ENCODE measurements around the gene GRID2.
A peak's percentile ranks its signal among the peaks of the same experiment; 100 is the strongest.

The GRID2 gene

DNA sequence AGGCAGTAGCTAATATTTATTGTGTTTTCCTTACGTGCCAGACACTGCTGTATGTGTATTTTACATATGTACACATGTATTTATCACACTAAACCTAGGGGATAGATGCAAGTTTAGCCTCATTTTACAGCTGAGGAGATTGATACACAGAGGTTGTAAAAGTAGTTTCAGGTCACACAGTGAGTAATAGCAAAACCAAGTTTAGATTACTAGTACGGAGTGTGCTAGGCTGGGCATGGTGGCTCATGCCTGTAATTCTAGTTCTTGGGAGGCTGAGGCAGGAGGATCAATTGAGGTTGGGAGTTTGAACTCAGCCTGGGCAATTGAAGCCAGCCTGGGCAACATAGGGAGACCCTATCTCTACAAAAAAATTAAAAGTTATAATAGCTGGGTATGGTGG lies 823.7 kb downstream of the GRID2 start:
- no peak for DNase-seq

DNA sequence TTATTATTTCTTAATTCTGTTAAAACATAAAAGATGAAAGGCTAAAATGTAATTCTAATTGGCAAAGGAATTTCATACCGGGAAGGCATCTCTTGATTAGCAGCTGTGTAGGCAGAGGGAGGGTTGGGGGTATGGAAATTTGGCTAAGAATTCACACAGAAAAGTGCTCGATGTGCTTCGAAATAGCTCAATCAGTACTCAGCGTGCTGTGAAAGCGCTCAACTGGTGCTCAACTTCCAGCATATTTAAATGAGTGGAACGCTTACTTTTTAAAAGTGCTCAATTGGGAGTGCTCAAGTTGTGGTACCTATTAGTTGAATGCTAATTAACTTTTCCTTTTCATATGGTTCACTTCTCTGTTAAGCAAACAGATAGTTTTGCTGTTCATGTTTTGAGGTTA lies 828.9 kb downstream of the GRID2 start:
- no peak for DNase-seq

DNA sequence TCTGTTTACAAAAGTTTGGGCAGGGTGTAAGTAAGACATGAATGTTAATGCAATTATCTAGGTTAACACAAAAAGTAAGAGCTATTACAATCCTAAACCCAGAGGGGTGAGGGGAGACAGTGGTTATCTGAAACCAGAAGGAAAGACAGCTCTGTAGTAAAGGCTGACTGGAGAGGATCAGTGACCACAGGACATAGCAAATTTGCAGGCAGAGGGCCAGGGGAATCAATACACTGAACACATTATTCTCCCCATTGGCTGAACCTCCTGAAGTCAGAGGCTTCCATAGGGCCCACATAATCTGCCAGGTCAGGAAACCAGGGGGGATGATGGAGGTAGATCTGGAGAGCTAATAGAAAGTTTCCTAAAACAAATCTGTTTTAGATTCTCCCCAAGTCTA lies 835.4 kb downstream of the GRID2 start:
- no peak for DNase-seq

DNA sequence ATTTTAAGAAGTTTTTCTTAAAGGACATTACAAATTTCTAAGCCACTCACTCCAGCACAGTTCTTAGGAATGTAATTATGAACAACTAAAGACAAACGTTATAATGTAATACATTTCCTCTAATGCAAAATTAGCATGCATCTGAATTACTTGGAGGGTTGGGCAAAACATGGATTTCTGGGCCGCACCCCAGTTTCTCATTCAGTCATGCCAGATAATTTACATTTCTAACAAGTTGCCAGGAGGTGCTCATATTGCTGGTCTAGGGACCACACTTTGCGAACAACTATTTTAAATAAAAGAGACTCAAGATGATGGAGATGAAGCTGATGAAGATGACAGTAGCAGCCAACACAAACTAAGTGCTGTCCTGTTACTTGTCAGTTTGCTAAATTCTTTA lies 840.1 kb downstream of the GRID2 start:
- DNase-seq: no peak

DNA sequence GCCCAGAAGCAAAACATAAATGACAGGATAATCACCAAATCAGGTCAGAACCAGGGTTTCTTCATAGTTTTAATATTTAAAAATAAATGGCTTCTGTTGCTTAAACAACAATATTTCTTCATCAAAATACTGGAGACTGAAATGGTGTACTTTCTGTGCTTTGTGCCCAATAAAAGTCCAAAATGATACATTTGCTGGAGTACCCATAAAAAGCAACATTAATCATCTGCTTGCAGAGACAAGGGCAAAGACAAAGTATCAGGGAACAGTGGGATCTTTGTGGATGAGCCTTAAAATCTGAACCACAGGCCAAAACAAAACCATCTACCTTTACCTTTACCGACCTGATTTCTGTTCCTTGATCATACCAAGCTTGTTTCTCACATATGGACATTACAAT lies 840.9 kb downstream of the GRID2 start:
- DNase-seq: no peak

DNA sequence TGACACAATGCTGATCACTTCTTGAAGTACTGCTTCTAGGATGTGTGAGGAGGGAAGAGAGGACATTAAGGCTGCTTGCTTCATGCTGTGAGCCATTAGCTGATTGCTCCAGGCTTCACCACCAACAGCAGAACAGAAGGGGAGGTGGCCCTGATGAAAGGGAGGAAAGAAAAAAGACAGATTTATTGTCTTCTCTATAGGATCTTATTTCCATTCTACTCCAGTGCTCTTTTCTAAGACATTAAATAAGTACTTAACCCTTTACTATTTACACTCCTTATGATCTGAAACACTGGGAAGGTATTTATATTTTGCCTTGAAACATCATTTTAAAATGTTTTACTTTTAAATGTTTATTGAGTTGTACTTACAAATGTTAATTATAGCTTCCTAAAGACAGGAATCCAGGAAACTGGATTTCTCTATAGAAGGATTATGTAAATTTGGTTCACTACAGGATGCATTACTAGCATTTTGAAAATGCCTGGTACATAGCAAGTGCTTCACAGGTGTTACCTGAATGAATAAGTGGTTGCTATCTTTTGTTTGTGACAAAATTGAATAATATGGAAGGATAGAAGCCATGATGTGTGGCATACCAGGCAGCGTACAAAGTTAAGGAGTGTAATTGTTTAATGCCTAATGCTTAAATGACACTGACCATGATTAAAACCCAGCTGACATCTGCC lies 843.9 kb downstream of the GRID2 start:
- DNase-seq: no peak

DNA sequence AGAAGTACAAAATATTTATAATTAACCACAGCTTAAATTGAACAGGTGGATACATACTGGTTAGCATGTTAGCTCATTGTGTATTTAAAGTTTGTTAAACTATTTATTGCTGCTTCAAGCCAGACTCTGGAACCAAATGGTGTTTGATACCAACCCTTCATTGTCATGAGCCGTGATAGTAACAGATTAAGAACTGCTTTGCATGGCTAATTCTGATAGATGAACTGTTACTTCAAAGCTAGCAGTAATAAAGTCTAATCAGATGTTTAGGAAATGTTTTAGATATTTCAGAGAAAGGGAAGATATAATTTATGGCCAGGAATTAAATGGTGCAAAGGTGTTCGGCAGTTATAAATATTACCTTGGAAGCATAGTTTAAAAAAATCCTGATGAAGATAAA lies 848.7 kb downstream of the GRID2 start:
- no peak for DNase-seq

DNA sequence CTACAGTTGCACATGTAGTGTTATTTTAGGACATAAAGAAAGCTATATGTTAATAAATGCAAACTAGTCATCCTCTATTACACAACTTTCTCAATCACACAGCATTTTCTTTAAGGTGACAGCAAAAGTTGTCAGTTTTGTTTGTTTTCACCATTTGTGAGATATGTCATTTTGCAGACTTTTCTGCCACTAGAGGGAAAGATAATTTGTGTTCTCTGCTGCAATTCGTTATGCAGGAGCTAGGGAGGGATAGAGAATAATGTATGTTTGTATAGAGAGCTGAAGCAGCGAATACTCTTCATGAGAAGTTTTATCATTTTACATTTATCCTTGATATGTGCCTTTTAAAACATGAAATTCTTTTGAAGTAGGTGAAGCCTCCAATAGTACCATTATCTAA lies 854.2 kb downstream of the GRID2 start:
- DNase-seq: no peak

DNA sequence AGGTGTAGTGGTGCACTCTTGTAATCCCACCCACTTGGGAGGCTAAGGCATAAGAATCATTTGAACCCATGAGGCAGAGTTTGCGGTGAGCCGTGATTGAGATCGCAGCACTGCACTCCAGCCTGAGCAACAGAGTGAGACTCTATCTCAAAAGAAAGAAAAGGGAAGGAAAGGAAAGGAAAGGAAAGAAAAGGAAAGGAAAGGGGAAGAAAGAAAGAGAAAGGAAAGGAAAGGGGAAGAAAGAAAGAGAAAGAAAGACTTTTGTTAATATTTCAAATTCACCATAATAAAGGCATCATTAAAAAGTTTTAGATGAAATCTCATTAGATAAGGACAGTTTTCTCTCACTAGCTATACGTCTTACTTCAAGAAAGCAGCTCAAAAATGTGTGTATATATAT lies 864.3 kb downstream of the GRID2 start:
- DNase-seq: no peak

DNA sequence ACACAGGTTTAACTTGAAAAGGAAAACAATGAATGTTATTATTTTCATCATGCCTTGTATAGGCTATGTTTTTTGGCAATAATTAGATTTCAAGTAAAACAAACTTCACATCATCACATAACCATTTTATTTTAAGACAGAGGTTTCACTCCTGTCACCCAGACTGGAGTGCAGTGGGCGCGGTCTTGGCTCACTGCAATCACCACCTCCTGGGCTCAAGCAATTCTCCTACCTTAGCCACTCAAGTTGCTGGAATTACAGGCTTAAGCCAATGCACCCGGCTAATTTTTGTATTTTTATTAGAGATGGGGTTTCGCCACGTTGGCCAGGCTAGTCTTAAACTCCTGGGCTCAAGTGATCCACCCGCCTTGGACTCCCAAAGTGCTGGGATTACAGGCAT lies 866.2 kb downstream of the GRID2 start:
- DNase-seq: no peak

DNA sequence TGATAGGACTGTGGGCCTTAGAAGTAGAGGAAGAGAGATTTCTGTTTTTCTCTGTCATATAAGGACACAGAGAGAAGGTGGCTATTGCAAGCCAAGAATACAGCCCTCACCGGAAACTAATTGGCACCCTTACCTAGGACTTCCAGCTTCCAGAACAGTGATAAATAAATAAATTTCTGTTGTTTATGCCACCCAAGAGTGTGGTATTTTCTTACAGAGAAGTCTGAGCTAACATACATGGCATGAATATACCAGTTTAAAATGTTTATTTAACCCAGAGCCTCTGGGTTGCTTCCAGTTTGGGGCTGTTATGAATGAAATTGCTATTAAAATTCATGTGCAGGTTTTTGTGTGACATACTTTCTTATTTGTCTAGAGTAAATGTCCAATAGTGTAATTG lies 870.8 kb downstream of the GRID2 start:
- no peak for DNase-seq

DNA sequence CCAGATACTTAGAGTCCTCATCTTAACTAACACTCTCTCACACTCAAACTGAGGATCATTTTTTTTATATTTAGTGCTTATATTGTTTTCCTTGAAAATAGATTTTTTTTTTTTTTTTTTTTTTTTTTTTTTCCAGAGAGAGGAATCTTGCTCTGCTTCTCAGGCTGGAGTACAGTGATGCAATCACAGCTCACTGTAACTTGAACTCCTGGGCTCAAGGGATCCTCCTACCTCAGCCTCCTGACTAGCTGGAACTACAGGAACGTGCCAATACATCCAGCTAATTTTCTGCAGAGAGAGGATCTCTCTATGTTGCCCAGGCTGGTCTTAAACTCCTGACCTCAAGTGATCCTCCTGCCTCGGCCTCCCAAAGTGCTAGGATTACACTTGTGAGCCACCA lies 874.5 kb downstream of the GRID2 start:
- no peak for DNase-seq

DNA sequence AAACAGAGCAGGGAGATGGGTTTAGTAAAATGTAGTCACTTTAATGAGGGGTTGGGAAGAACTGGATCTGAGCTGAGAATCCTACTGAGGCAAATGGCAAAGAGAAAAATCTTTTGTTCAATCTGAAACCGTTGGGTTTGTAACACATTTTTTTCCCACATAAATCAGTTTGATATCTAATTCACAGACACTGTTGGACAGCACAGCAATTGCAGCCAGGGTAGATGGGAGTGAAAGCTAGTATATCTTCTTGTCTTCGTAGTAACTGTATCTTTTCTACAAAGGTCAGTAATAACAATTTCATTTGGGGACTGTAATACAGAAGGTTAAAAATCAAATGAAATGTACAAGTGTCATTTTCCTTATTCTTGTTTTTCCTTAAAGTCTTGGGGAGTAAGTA lies 875.3 kb downstream of the GRID2 start:
- no peak for DNase-seq

DNA sequence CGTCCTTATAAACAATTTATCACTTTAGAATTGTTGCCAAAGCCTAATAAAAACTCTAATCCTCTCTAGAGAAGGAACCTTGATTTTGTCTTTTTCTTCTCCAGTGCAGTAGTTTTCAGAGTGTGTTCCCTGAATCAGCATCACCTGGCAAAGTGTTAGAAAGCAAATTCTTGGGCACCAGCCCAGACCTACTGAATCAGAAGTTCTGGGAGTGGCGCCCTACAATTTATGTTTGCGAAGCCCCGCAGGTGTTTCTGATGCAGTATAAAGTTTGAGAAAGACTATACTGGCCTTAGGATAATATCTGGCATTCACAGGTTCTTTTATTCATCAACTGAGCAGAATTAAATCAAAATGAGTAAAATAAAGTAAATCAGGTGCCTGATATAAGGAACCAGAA lies 879.0 kb downstream of the GRID2 start:
- DNase-seq: no peak

DNA sequence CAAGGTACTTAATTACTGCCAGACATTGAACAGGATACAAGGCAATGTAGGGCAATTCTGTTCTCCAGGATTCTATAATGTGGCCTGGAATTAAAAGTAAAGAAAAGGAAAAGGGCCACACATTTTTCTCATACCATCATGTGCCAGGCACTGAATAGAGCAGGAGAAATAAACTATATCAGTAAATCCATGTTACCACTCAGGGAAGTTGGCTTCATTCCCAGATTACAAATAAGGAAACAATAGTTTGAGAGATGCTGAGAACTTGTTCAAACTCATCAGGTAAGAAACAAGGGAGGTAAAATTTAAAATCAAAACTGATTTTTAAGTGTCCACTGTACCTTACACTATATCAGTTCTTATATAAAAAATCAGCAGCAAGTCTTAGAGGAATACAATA lies 879.8 kb downstream of the GRID2 start:
- DNase-seq: no peak

DNA sequence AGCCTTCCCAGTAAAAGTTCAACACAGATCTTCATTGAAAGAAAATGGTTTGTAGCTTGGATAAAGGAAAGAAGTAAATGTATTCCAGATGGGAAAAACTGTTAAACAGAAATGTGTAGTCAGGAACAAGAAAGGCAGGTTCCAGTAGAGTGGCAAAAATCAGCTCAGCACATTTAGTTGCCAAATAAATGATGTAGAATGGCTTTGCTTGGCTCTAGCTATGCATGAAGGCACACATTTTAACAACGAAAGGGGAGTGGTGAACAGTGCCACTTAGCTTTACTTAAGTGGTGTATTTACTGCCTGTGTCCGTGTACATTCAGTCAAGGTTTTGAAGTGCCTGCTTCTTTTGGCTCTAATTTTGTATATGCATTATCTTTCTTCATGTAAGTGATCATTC lies 880.3 kb downstream of the GRID2 start:
- DNase-seq: no peak

DNA sequence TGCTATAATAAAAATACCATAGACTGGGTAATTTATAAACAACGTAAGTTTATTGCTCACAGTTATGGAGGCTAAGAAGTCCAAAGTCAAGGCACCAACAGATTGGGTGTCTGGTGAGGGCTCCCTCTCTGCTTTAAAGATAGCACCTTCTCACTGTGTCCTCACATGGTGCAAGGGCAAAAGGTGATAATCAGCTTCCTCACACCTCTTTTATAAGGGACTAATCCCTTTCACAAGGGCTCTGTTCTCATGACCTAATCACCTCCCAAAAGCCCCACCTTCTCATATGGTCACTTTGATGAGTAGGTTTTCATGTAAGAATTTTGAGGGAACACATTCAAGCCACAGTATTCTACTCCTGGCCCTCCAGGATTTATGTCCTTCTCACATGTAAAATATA lies 883.1 kb downstream of the GRID2 start:
- no peak for DNase-seq

DNA sequence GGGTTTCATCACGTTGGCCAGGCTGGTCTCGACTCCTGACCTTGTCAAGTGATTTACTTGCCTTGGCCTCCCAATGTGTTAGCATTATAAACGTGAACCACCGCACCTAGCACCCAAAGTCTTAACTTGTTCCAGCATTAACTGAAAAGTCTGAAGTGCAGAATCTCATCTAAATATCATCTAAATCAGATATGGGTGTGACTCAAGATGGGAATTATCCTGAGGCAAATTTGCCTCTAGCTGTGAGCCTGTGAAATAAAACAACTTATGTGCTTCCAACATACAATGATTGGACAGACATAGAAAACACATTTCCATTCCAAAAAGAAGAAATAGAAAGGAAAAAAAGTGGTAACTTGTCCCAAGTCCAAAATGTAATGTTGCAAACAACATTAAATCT lies 883.7 kb downstream of the GRID2 start:
- DNase-seq: no peak

DNA sequence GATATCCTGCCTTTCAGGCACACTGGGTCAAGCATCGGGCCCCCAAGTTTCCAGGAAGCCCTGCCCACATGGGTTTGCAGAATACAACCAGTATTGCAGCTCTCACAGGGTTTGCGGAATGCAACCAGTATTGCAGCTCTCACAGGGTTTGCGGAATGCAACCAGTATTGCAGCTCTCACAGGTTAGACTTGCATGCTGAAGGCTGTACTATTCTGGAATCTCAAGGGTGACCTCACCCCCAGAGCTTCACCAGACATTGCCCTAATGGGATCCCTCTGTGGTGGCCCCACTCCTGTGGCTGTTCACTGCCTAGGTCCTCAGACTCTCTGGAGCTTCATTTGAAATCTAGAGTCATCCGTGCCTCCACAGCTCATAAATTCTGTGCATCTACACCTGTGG lies 884.1 kb downstream of the GRID2 start:
- no peak for DNase-seq

DNA sequence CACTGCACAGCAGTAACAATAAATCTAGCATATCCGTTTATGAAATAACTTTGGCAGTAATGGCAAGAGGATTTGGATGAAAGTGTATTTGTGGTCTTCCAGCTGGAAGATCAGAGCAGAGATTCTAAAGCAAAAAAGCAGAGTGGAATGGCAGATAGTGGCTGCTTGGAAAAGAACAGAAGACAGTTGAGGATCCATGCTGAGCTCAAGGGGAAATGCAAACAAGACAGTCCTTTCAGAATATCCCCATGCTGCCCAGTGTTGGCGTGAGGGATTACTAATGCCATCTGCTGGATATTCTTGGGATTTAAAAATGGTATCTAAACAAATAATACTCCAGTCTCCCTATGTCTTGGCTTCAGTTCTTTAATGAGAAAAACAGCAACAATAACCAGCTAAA lies 895.7 kb downstream of the GRID2 start:
- DNase-seq: peak; percentile 4

DNA sequence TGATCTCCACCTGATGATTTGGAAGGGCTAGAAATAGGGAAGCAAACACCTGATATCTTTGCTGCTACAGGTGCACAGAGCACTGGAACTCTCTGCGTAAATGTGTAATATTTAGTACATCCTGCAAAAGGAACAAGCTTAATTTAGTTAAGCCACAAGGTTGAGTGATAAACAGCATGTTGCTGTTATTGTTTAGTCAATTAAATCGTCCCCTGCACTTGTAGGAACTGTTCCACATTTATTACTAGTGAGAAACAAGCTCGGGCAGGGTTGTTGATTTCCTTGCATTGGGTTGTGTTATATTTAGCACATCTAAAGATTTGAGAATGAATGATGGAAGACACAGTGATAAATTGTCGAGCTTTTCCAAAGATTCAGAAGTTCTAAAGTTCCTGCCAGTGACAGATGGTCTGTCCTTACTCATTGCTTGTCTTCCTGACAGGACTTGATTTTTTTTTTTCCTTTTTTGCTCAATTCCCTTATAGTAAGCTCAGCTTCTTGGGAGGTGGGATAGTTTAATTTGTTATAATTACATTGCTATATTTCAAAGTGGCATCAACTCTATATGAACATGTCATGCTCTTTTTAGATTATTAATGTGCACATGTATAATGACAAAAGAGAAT lies 897.8 kb downstream of the GRID2 start:
- no peak for DNase-seq

DNA sequence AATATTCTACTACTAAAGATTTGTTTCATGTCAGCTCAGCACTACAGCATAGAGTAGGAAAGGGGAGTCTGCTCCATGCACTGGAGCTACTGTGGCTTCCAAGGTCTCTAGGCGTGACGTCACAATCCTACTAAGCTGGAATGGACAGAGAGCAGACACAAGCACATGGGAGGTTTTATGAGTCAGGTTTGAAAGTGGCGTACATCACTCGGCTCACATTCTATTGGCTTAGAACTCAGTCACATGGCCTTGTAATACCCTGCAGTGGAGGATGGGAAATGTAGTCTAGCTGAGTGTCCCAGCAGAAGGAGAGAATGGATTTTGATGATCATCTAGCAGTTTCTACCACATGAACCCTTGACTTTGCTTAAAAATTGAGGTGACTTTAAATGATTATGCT lies 899.9 kb downstream of the GRID2 start:
- DNase-seq: no peak

DNA sequence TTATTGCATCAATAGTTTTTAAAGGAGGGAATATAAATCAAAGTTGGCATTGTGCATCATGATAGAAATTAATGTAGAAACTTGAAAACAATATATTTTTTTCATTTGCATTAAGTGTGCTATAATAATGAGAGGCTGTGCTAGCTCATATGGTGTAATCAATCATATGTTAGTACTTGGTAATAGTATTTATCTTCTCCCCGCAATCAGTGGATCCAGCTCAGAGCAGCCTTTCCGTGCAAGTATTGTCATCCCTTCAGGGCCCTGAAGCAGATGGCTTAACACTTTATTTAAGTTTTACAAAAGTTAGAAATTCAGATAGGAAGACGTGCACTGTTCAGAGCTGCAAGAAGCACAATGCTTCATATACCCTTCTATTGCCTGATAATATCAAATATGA lies 908.5 kb downstream of the GRID2 start:
- no peak for DNase-seq

DNA sequence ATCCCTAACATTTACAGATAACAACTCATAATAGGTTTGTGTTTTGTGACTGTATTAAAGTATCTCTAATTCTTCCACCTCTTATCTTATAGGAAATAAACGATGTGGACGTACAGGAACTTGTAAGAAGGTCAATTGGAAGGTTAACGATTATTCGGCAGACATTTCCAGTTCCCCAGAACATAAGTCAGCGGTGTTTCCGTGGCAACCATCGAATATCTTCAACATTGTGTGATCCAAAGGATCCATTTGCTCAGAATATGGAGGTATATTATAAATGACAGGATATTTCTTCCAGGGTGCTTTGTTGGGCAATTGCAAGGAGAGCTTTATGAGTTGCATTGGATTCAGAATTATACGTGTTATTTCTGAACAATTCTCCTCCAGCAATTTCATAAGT lies 912.9 kb downstream of the GRID2 start:
- no peak for DNase-seq

DNA sequence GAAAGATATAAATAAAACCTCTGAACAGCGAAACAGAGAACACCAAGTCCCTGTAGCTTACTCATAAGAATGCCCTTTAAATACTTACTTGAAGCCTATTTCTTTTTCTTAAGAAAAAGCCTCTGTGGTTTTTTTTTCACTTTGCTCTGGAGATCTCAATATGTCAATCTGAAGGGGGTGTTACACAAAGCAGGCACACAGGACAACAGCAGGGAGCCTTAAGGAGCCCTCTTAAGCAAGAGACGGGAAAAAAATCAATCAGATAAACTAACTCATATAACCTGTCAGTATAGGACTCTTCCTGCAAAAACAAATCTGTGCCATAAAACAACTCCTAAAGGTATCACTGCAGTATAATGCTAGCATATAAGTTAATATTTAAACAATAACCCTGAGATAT lies 913.7 kb downstream of the GRID2 start:
- no peak for DNase-seq
